ENCODE results near the gene DRD2.

GRCh38 chr11:113465786-113466185, 9.4 kb downstream of the DRD2 start:
- TF ChIP-seq, protein P1, sequence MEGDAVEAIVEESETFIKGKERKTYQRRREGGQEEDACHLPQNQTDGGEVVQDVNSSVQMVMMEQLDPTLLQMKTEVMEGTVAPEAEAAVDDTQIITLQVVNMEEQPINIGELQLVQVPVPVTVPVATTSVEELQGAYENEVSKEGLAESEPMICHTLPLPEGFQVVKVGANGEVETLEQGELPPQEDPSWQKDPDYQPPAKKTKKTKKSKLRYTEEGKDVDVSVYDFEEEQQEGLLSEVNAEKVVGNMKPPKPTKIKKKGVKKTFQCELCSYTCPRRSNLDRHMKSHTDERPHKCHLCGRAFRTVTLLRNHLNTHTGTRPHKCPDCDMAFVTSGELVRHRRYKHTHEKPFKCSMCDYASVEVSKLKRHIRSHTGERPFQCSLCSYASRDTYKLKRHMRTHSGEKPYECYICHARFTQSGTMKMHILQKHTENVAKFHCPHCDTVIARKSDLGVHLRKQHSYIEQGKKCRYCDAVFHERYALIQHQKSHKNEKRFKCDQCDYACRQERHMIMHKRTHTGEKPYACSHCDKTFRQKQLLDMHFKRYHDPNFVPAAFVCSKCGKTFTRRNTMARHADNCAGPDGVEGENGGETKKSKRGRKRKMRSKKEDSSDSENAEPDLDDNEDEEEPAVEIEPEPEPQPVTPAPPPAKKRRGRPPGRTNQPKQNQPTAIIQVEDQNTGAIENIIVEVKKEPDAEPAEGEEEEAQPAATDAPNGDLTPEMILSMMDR (IDR thresholded peaks at IDR 0.05; ENCODE audit: insufficient read depth, low read length, poor library complexity, severe bottlenecking) = no peak
- TF ChIP-seq EZH2phosphoT487 (conservative IDR thresholded peaks at IDR 0.05; ENCODE audit: low read length) = no peak
